Endothelial cell of umbilical vein (primary cell): Measurements from ENCODE around the gene KXD1. TPM values are rescaled to one million over a fixed set of nuclear protein-coding genes. Genes with fewer than 3 reads are reported as not detected.

Source experiments
- BruUV-seq: library from RNA; stranded (reverse); fragments of 400-500 nt; replicated peaks from 2 replicates; lab custom pipeline; 2021; lab: Mats Ljungman, UMichigan
- CTCF ChIA-PET: fragments of 300-600, 350-600 bp; sonication (Branson Sonifier 250); formaldehyde crosslinking; loops from one replicate; lab custom pipeline; 2021; ENCODE audit warnings: antibody characterized with exemption, inconsistent platforms; lab: Charles Lee
- POLR2A ChIA-PET: fragments of 300-600, 350-600 bp; sonication (Branson Sonifier 250); formaldehyde crosslinking; loops from one replicate; lab custom pipeline; 2021; ENCODE audit warnings: antibody characterized with exemption, inconsistent platforms; lab: Charles Lee
- DNase-seq: peaks from one replicate; pipeline ENCODE4 v3.0.0-alpha.2; 2011; ENCODE audit warnings: low read depth, low spot score
- FAIRE-seq: peaks from 2 replicates; lab custom pipeline; 2011; peaks lifted over from hg19 to GRCh38; lab: Jason Lieb, UNC
- H2AFZ ChIP-seq: 2 replicates; pipeline ENCODE4 v1.6.0; 2012; ENCODE audit warnings: low read depth, low read length, control low read depth, inconsistent platforms
- H3K27ac ChIP-seq: 2 replicates; pipeline ENCODE4 v1.5.1; 2011; ENCODE audit warnings: low read depth, mild to moderate bottlenecking, control low read depth, low read length, moderate library complexity; ENCODE audit not compliant: insufficient read depth
- H3K27me3 ChIP-seq, 2 experiments: 2 replicates each; pipeline versions ENCODE4 v1.6.0 to v1.6.1; 2011; ENCODE audit warnings: low read length in 2 of 2, mixed read lengths in 1 of 2; ENCODE audit not compliant: control insufficient read depth in 2 of 2, insufficient read depth in 2 of 2
- H3K36me3 ChIP-seq, 2 experiments: 2 replicates in 1 of 2; 3 replicates in 1 of 2; pipeline ENCODE4 v1.5.1; 2011; ENCODE audit warnings: low read length in 2 of 2, mild to moderate bottlenecking in 1 of 2, moderate library complexity in 1 of 2; ENCODE audit not compliant: control insufficient read depth in 2 of 2, insufficient read depth in 2 of 2; ENCODE audit errors: extremely low read depth in 1 of 2
- H3K4me1 ChIP-seq: 3 replicates; pipeline ENCODE4 v1.5.1; 2011; ENCODE audit warnings: mild to moderate bottlenecking, low read length; ENCODE audit not compliant: control insufficient read depth, insufficient read depth; ENCODE audit errors: extremely low read depth
- H3K4me2 ChIP-seq: 2 replicates; pipeline ENCODE4 v1.6.1; 2011; ENCODE audit warnings: low read length, control low read depth, mixed read lengths; ENCODE audit not compliant: insufficient read depth
- H3K4me3 ChIP-seq, 3 experiments: fragments of 200-600 bp in 1 of 3; sonication (generic), shearing (Covaris generic) in 1 of 3; replicated peaks in 1 of 3; 2 replicates each; pipeline ENCODE4 v1.5.1; 2011 to 2016; ENCODE audit warnings: control low read depth in 3 of 3, low read length in 3 of 3, mild to moderate bottlenecking in 2 of 3, inconsistent platforms in 1 of 3, low read depth in 1 of 3, moderate library complexity in 1 of 3; ENCODE audit not compliant: insufficient read depth in 1 of 3
- H3K79me2 ChIP-seq: 2 replicates; pipeline ENCODE4 v1.6.0; 2012; ENCODE audit warnings: low read length, inconsistent platforms; ENCODE audit not compliant: control insufficient read depth, insufficient read depth
- H3K9ac ChIP-seq: replicated peaks from 2 replicates; pipeline ENCODE3; 2011; ENCODE audit warnings: low read length, control low read depth; ENCODE audit not compliant: insufficient read depth; ENCODE audit errors: extremely low read depth
- H3K9me1 ChIP-seq: replicated peaks from 3 replicates; pipeline ENCODE4 v1.6.0; 2011; ENCODE audit warnings: mild to moderate bottlenecking, low read length; ENCODE audit not compliant: control insufficient read depth, insufficient read depth; ENCODE audit errors: extremely low read depth
- H3K9me3 ChIP-seq: replicated peaks from 2 replicates; pipeline ENCODE4 v1.5.1; 2012; ENCODE audit warnings: low read length, inconsistent platforms; ENCODE audit not compliant: control insufficient read depth, insufficient read depth
- H4K20me1 ChIP-seq: replicated peaks from 2 replicates; pipeline ENCODE3; 2011; ENCODE audit warnings: mild to moderate bottlenecking, low read length; ENCODE audit not compliant: control insufficient read depth, insufficient read depth; ENCODE audit errors: extremely low read depth
- EZH2 ChIP-seq: IDR thresholded peaks from 2 replicates; pipeline ENCODE4 v1.6.1; 2012; ENCODE audit warnings: borderline replicate concordance, low read depth, mild to moderate bottlenecking, moderate library complexity, low read length, inconsistent platforms; ENCODE audit not compliant: severe bottlenecking
- GATA2 ChIP-seq: IDR thresholded peaks from 2 replicates; pipeline ENCODE4 v1.7.0; 2011; ENCODE audit warnings: low read depth, mild to moderate bottlenecking, moderate library complexity, mixed read lengths, low read length; ENCODE audit not compliant: insufficient read length, insufficient read depth
- MAX ChIP-seq: IDR thresholded peaks from 2 replicates; pipeline ENCODE4 v1.6.1; 2011; ENCODE audit not compliant: insufficient read depth, insufficient read length
- MYC ChIP-seq: IDR thresholded peaks from one replicate; pipeline ENCODE4 v1.6.1; 2011; ENCODE audit warnings: mild to moderate bottlenecking, low read depth, low read length
- POLR2A ChIP-seq: IDR thresholded peaks from 2 replicates; pipeline ENCODE4 v1.6.1; 2012; ENCODE audit warnings: low read depth, mild to moderate bottlenecking, control low read depth, low read length
- POLR2AphosphoS5 ChIP-seq: IDR thresholded peaks from 2 replicates; pipeline ENCODE4 v1.6.1; 2012; ENCODE audit warnings: low read depth, mild to moderate bottlenecking, control low read depth, low read length, moderate library complexity; ENCODE audit not compliant: insufficient read depth
- dilution Hi-C: fragments of 300-500 bp; cut with MboI; formaldehyde crosslinking; loops from one replicate; pipeline ENCODE4 v1.15.0; 2019; ENCODE audit warnings: low sequenced_read_pairs; ENCODE audit not compliant: extremely low pct_ligation_motif_present
- intact Hi-C: fragments of 100-400 bp; cut with micrococcal nuclease; formaldehyde crosslinking; loops from one replicate; pipeline ENCODE4 v1.10.0; 2022
- polyA plus RNA-seq, 4 experiments: library from polyadenylated mRNA; depleted of rRNA in 3 of 4; stranded (reverse) in 3 of 4; unstranded in 1 of 4; fragments of >200 nt; gene quantifications; 2 replicates each; pipeline versions ENCODE4 v1.2.1 to v1.2.3, GENCODE V29; 2011 to 2012; ENCODE audit warnings: missing spikeins in 1 of 4
- total RNA-seq: library from RNA; stranded (reverse); gene quantifications from 2 replicates; pipeline ENCODE4 v1.2.3, GENCODE V29; 2021

The KXD1 gene
- total and polyA plus RNA-seq, 2 donors (not counting 3 experiments of a cell fraction or from before 2014, with no cell fraction given): 134 to 186 TPM

- H3K79me2 ChIP-seq: peaks cover 24% of the 10 kb centered on the region
- peaks cover 9 to 42% of the 10 kb centered on the region in 2 experiments for H3K36me3 ChIP-seq
- dilution Hi-C loops (no loop called here), intact Hi-C loops (loop anchor here (1.0 to 5.0 kb wide), 6 partner anchors 9 to 99 kb away; partner anchors contain the start of genes ELL, FKBP8, KXD1 and REX1BD)
- ChIA-PET POLR2A (interaction anchor here (0.7 to 1.2 kb wide), 5 partner anchors 14 to 50 kb away, joined by 3 to 5 read pairs (median 3); partner anchors contain the start of genes ELL, KXD1 and REX1BD), CTCF (interaction anchor here (0.7 to 2.4 kb wide), 14 partner anchors 9 to 277 kb away, joined by 3 to 24 read pairs (median 5); partner anchors contain the start of genes KXD1 and REX1BD)
- H3K9me1 ChIP-seq: no peaks in the 10 kb centered on the region
- BruUV-seq: TSS peak; percentile 51
- peak within 1 kb of the TSS; percentile 74 for H3K4me2 ChIP-seq
- peak within 1 kb of the TSS; percentile 76 for H3K9ac ChIP-seq
- no peaks in the 10 kb centered on the region for H4K20me1 ChIP-seq
- H3K4me1 ChIP-seq: peaks cover 16% of the 10 kb centered on the region
- peak; percentile 97 for FAIRE-seq
- H2AFZ ChIP-seq: peak within 1 kb of the TSS; percentile 53
- H3K9me3 ChIP-seq: no peaks in the 10 kb centered on the region
- H3K27ac ChIP-seq: peak within 1 kb of the TSS; percentile 60
- peak within 1 kb of the TSS; percentile 66 to 91 (median 68) for H3K4me3 ChIP-seq
- DNase-seq: peak; percentile 98
- no peaks in the 10 kb centered on the region for H3K27me3 ChIP-seq
- TF ChIP-seq POLR2A: peak; percentile 92
- TF ChIP-seq EZH2: no peak
- TF ChIP-seq MAX: peak; percentile 99
- TF ChIP-seq GATA2: no peak
- TF ChIP-seq MYC: peak; percentile 99
- peak; percentile 98 for TF ChIP-seq POLR2AphosphoS5
Observed at GRCh38 chr19:18571564-18572344, 14.1 kb downstream of the KXD1 start, which contains the start of gene UBA52. Gene UBA52 (plus strand): TSS chr19:18571857. CDS start chr19:18573301, 1,444 bp downstream.
